ENCODE measurements around the gene RAB10.
"Not testable (repeated sequence)": the region's sequence is repeated elsewhere in the genome, so short reads cannot be mapped to it uniquely, and the experiment has no call there.

Gene RAB10

GRCh38 chr2:26086779-26087178, 52.9 kb downstream of the RAB10 start:
- DNase-seq (ENCODE audit: low read depth in 2 of 2, low spot score in 1 of 2): no peak

GRCh38 chr2:26088038-26088643, 54.3 kb downstream of the RAB10 start:
- no peak for DNase-seq (ENCODE audit: low read depth in 2 of 2, low spot score in 1 of 2)

- DNase-seq (ENCODE audit: low read depth in 2 of 2, low spot score in 1 of 2): not testable (repeated sequence)
Measured at GRCh38 chr2:26088931-26089330, 55.0 kb downstream of the RAB10 start.

GRCh38 chr2:26089337-26089736, 55.5 kb downstream of the RAB10 start:
- DNase-seq (ENCODE audit: low read depth in 2 of 2, low spot score in 1 of 2): no peak

- no peak for DNase-seq (ENCODE audit: low read depth in 2 of 2, low spot score in 1 of 2)
Measured at GRCh38 chr2:26095758-26096157, 61.9 kb downstream of the RAB10 start.

- DNase-seq (ENCODE audit: low read depth in 2 of 2, low spot score in 1 of 2): no peak
Measured at GRCh38 chr2:26099933-26100332, 66.0 kb downstream of the RAB10 start.

- DNase-seq (ENCODE audit: low read depth in 2 of 2, low spot score in 1 of 2): no peak
Measured at GRCh38 chr2:26100384-26100783, 66.5 kb downstream of the RAB10 start.

GRCh38 chr2:26103752-26104151, 69.9 kb downstream of the RAB10 start:
- no peak for DNase-seq (ENCODE audit: low read depth in 2 of 2, low spot score in 1 of 2)

- not testable (repeated sequence) for DNase-seq (ENCODE audit: low read depth in 2 of 2, low spot score in 1 of 2)
Measured at GRCh38 chr2:26108701-26109100, 74.8 kb downstream of the RAB10 start.

GRCh38 chr2:26112201-26112600, 78.3 kb downstream of the RAB10 start:
- DNase-seq (ENCODE audit: low read depth in 2 of 2, low spot score in 1 of 2): no peak

GRCh38 chr2:26114151-26114550, 80.3 kb downstream of the RAB10 start:
- no peak for DNase-seq (ENCODE audit: low read depth in 2 of 2, low spot score in 1 of 2)

GRCh38 chr2:26118682-26119081, 84.8 kb downstream of the RAB10 start:
- no peak for DNase-seq (ENCODE audit: low read depth in 2 of 2, low spot score in 1 of 2)

GRCh38 chr2:26119521-26119920, 85.6 kb downstream of the RAB10 start:
- DNase-seq (ENCODE audit: low read depth in 2 of 2, low spot score in 1 of 2): no peak

- DNase-seq (ENCODE audit: low read depth in 2 of 2, low spot score in 1 of 2): no peak
Measured at GRCh38 chr2:26122630-26123029, 88.7 kb downstream of the RAB10 start.

GRCh38 chr2:26123426-26123825, 89.5 kb downstream of the RAB10 start:
- DNase-seq (ENCODE audit: low read depth in 2 of 2, low spot score in 1 of 2): no peak

GRCh38 chr2:26126074-26126473, 92.2 kb downstream of the RAB10 start:
- DNase-seq (ENCODE audit: low read depth in 2 of 2, low spot score in 1 of 2): no peak

- DNase-seq (ENCODE audit: low read depth in 2 of 2, low spot score in 1 of 2): no peak
Measured at GRCh38 chr2:26128176-26128575, 94.3 kb downstream of the RAB10 start.

GRCh38 chr2:26130763-26131162, 96.9 kb downstream of the RAB10 start:
- no peak for DNase-seq (ENCODE audit: low read depth in 2 of 2, low spot score in 1 of 2)

GRCh38 chr2:26136451-26136850, 102.6 kb downstream of the RAB10 start:
- no peak for DNase-seq (ENCODE audit: low read depth in 2 of 2, low spot score in 1 of 2)

- no peak for DNase-seq (ENCODE audit: low read depth in 2 of 2, low spot score in 1 of 2)
Measured at GRCh38 chr2:26139269-26140183, 105.6 kb downstream of the RAB10 start.

GRCh38 chr2:26141145-26141769, 107.4 kb downstream of the RAB10 start:
- DNase-seq (ENCODE audit: low read depth in 2 of 2, low spot score in 1 of 2): no peak

- DNase-seq (ENCODE audit: low read depth in 2 of 2, low spot score in 1 of 2): no peak
Measured at GRCh38 chr2:26144031-26144430, 110.1 kb downstream of the RAB10 start.

Measured in stimulated activated CD8-positive, alpha-beta memory T cell treated with anti-CD3 and anti-CD28 coated beads, Interleukin-4, amount 100 ng/mL, for 1 hour (primary cell).